Lower leg skin (tissue), 3 donors: ENCODE data around the gene PLA1A.

Experiments used
- CTCF ChIP-seq, 3 donors: fragments of 450-650 bp; IDR thresholded peaks; one replicate each; pipeline ENCODE4 v1.5.1; 2016; ENCODE audit warnings: antibody characterized with exemption in 3 of 3, mild to moderate bottlenecking in 3 of 3, moderate library complexity in 2 of 3
- POLR2A ChIP-seq, 2 donors: fragments of 450-650 bp; IDR thresholded peaks; one replicate each; pipeline ENCODE4 v1.6.1; 2016 to 2017; ENCODE audit warnings: antibody characterized with exemption in 2 of 2, mild to moderate bottlenecking in 1 of 2, moderate library complexity in 1 of 2

GRCh38 chr3:119555309-119555735, 42.4 kb upstream of the PLA1A start:
- TF ChIP-seq POLR2A (IDR thresholded peaks at IDR 0.05) (no peak), CTCF (IDR thresholded peaks at IDR 0.05) (no peak)
